ENCODE data around the gene TFDP2.
"Not testable (repeated sequence)": the region's sequence is repeated elsewhere in the genome, so short reads cannot be mapped to it uniquely, and the experiment has no call there.

The TFDP2 gene

DNA sequence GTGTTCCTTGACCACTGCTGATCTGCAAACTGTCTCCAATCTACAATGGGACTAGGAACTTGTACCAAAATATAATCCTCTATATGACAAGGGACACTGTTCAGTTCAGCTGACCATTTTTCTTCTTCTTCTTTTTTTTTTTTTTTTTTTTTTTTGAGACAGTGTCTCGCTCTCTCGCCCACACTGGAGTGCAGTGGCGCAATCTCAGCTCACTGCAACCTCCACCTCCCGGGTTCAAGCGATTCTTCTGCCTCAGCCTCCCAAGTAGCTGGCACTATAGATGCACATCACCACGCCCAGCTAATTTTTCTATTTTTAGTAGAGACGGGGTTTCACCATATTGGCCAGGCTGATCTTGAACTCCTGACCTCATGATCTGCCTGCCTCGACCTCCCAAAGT lies 174.6 kb downstream of the TFDP2 start:
- H3K4ac ChIP-seq (ENCODE audit: low read length); H3K9me3 ChIP-seq (replicated peaks in 1 of 2; ENCODE audit: control insufficient read depth in 2 of 2, insufficient read depth in 1 of 2, low read depth in 1 of 2, low read length in 2 of 2): not testable (repeated sequence)

DNA sequence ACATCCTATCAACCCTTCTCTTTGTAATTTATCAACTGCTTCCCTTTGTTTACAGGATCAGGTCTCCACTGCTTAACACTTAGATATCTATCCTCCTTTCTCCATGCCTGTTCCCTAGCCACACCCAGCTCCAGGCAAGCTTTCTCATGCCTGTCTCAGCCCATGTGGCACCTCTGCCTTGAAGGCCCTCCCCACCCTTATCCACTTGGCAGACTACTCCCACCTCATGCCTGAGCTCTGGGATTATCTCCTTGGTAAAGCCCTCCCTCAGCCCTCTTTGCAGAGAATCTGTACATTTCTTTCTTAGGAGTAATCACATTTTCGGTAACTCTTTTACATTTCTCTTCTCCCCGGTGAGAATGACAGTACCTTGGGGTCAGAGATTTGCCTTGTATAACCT lies 176.9 kb downstream of the TFDP2 start:
- Histone ChIP-seq H3K23ac (ENCODE audit: low read depth, low read length, poor library complexity) (no peak overlapping the region), H2BK15ac (ENCODE audit: low read length) (no peak overlapping the region), H3K9ac (ENCODE audit: low read depth, low read length, poor library complexity) (no peak overlapping the region), H3K18ac (ENCODE audit: low read length) (no peak overlapping the region), H3K14ac (ENCODE audit: low read length) (no peak overlapping the region), H3K4me3 (ENCODE audit: low read length in 2 of 2) (no peak overlapping the region), H2BK12ac (ENCODE audit: low read length) (no peak overlapping the region), H3K4ac (ENCODE audit: low read length) (no peak overlapping the region), H3K27ac (replicated peaks; ENCODE audit: low read length) (no peak overlapping the region), H3K27me3 (ENCODE audit: control insufficient read depth in 3 of 3, insufficient read depth in 3 of 3, low read depth in 1 of 3, low read length in 3 of 3) (no peaks in the 10 kb centered on the region), H3K36me3 (replicated peaks in 1 of 2; ENCODE audit: control insufficient read depth in 2 of 2, insufficient read depth in 2 of 2, low read length in 2 of 2) (peaks cover 13 to 77% of the 10 kb centered on the region in 2 donors), H3K9me3 (replicated peaks in 1 of 2; ENCODE audit: control insufficient read depth in 2 of 2, insufficient read depth in 1 of 2, low read depth in 1 of 2, low read length in 2 of 2) (peaks cover 0 to 2% of the 10 kb centered on the region in 2 donors), H3K4me1 (ENCODE audit: control insufficient read depth in 2 of 2, insufficient read depth in 1 of 2, low read depth in 1 of 2, low read length in 2 of 2) (no peaks in the 10 kb centered on the region), H2AK5ac (ENCODE audit: low read depth, low read length) (no peak overlapping the region), H2AFZ (ENCODE audit: low read length) (no peak overlapping the region), H3K79me1 (ENCODE audit: low read depth, low read length) (no peaks in the 10 kb centered on the region), H4K91ac (ENCODE audit: low read depth, low read length, poor library complexity) (no peak overlapping the region), H2BK120ac (ENCODE audit: low read depth, low read length) (no peak overlapping the region), H4K8ac (ENCODE audit: low read depth, low read length) (no peak overlapping the region), H2BK5ac (ENCODE audit: low read length) (no peak overlapping the region), H3K4me2 (ENCODE audit: insufficient read depth, low read length, poor library complexity, severe bottlenecking) (no peak overlapping the region)
- DNase-seq (ENCODE audit: low spot score), result no peak
- WGBS, 2 donors (ENCODE audit: extremely low coverage in 2 of 2, insufficient read length in 2 of 2, insufficient replicate concordance in 1 of 2), result no CpG with 5 or more reads among the region's 2 CpGs

More for the DNA sequence above, 174.6 kb downstream of the TFDP2 start:
- not testable (repeated sequence) for H3K4me3 ChIP-seq (ENCODE audit: low read length in 2 of 2); H2BK15ac ChIP-seq (ENCODE audit: low read length); H2AK5ac ChIP-seq (ENCODE audit: low read depth, low read length); H2BK120ac ChIP-seq (ENCODE audit: low read depth, low read length); H3K79me1 ChIP-seq (ENCODE audit: low read depth, low read length); H3K27ac ChIP-seq (replicated peaks; ENCODE audit: low read length); H3K14ac ChIP-seq (ENCODE audit: low read length); H4K8ac ChIP-seq (ENCODE audit: low read depth, low read length); H3K27me3 ChIP-seq (ENCODE audit: control insufficient read depth in 3 of 3, insufficient read depth in 3 of 3, low read depth in 1 of 3, low read length in 3 of 3); H2BK12ac ChIP-seq (ENCODE audit: low read length); H3K23ac ChIP-seq (ENCODE audit: low read depth, low read length, poor library complexity); H3K4me2 ChIP-seq (ENCODE audit: insufficient read depth, low read length, poor library complexity, severe bottlenecking); H3K4me1 ChIP-seq (ENCODE audit: control insufficient read depth in 2 of 2, insufficient read depth in 1 of 2, low read depth in 1 of 2, low read length in 2 of 2); DNase-seq (ENCODE audit: low spot score); H3K9ac ChIP-seq (ENCODE audit: low read depth, low read length, poor library complexity); H3K18ac ChIP-seq (ENCODE audit: low read length); H2BK5ac ChIP-seq (ENCODE audit: low read length); H4K91ac ChIP-seq (ENCODE audit: low read depth, low read length, poor library complexity); H2AFZ ChIP-seq (ENCODE audit: low read length)
- H3K36me3 ChIP-seq (replicated peaks in 1 of 2; ENCODE audit: control insufficient read depth in 2 of 2, insufficient read depth in 2 of 2, low read length in 2 of 2), result peaks cover 7 to 88% of the 10 kb centered on the region in 2 donors
- no CpG with 5 or more reads among the region's 8 CpGs for WGBS, 2 donors (ENCODE audit: extremely low coverage in 2 of 2, insufficient read length in 2 of 2, insufficient replicate concordance in 1 of 2)

DNA sequence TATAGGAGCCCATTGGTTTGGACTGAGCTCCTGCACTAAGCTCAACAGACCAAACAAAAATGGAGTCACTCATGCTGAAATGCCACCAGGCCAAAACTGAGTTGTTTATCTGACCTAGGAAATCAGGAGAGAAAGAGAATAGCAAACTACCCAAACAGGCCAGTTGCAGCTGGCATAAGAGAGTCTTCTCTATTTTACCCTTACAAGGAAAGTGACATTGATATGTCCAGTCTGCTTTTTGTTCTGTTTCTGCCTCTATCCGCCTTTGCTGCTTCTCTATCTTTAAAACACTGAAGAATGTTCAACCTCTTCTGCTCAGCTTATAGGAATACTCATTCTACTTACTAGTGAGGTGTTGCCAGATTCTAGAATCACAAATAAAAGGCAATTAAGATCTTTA lies 177.8 kb downstream of the TFDP2 start:
- no peak overlapping the region for H4K8ac ChIP-seq (ENCODE audit: low read depth, low read length)
- H2BK12ac ChIP-seq (ENCODE audit: low read length), result no peak overlapping the region
- H3K36me3 ChIP-seq (replicated peaks in 1 of 2; ENCODE audit: control insufficient read depth in 2 of 2, insufficient read depth in 2 of 2, low read length in 2 of 2), result peaks cover 13 to 77% of the 10 kb centered on the region in 2 donors
- WGBS, 2 donors (ENCODE audit: extremely low coverage in 2 of 2, insufficient read length in 2 of 2, insufficient replicate concordance in 1 of 2), result no CpG with 5 or more reads among the region's 1 CpG
- H3K9me3 ChIP-seq (replicated peaks in 1 of 2; ENCODE audit: control insufficient read depth in 2 of 2, insufficient read depth in 1 of 2, low read depth in 1 of 2, low read length in 2 of 2), result peaks cover 0 to 2% of the 10 kb centered on the region in 2 donors
- no peak overlapping the region for H3K18ac ChIP-seq (ENCODE audit: low read length)
- H2AK5ac ChIP-seq (ENCODE audit: low read depth, low read length), result no peak overlapping the region
- H3K14ac ChIP-seq (ENCODE audit: low read length), result no peak overlapping the region
- no peak overlapping the region for H2BK5ac ChIP-seq (ENCODE audit: low read length)
- no peak overlapping the region for H2AFZ ChIP-seq (ENCODE audit: low read length)
- no peak overlapping the region for H2BK15ac ChIP-seq (ENCODE audit: low read length)
- no peak for DNase-seq (ENCODE audit: low spot score)
- H4K91ac ChIP-seq (ENCODE audit: low read depth, low read length, poor library complexity), result no peak overlapping the region
- no peak overlapping the region for H3K9ac ChIP-seq (ENCODE audit: low read depth, low read length, poor library complexity)
- H3K4me3 ChIP-seq (ENCODE audit: low read length in 2 of 2), result no peak overlapping the region
- no peaks in the 10 kb centered on the region for H3K4me1 ChIP-seq (ENCODE audit: control insufficient read depth in 2 of 2, insufficient read depth in 1 of 2, low read depth in 1 of 2, low read length in 2 of 2)
- no peak overlapping the region for H3K4me2 ChIP-seq (ENCODE audit: insufficient read depth, low read length, poor library complexity, severe bottlenecking)
- no peaks in the 10 kb centered on the region for H3K27me3 ChIP-seq (ENCODE audit: control insufficient read depth in 3 of 3, insufficient read depth in 3 of 3, low read depth in 1 of 3, low read length in 3 of 3)
- no peak overlapping the region for H3K23ac ChIP-seq (ENCODE audit: low read depth, low read length, poor library complexity)
- H3K27ac ChIP-seq (replicated peaks; ENCODE audit: low read length), result no peak overlapping the region
- no peaks in the 10 kb centered on the region for H3K79me1 ChIP-seq (ENCODE audit: low read depth, low read length)
- H3K4ac ChIP-seq (ENCODE audit: low read length), result no peak overlapping the region
- H2BK120ac ChIP-seq (ENCODE audit: low read depth, low read length), result no peak overlapping the region

DNA sequence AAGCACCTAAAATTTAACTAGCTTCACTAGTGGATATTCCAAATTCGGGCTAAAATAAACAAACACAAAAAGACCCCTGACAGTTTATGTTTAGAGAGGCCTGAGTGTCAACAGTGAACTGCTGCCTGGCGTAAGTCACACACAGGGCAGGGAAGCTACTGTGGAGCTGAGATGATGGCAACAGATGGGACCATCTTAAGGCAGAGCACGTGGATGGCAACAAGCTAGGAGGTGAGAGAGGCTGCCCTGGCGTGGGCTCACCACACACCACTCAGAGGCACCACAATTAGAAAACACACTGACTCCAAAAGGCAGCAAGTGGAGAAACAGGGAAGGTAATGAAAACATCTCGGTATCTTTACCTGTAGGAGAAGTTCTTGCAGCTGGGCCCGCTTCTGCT lies 179.6 kb downstream of the TFDP2 start:
- Histone ChIP-seq H2AK5ac (ENCODE audit: low read depth, low read length) (no peak overlapping the region), H3K14ac (ENCODE audit: low read length) (no peak overlapping the region), H3K9ac (ENCODE audit: low read depth, low read length, poor library complexity) (no peak overlapping the region), H3K79me1 (ENCODE audit: low read depth, low read length) (no peaks in the 10 kb centered on the region), H3K23ac (ENCODE audit: low read depth, low read length, poor library complexity) (no peak overlapping the region), H2AFZ (ENCODE audit: low read length) (no peak overlapping the region), H3K9me3 (replicated peaks in 1 of 2; ENCODE audit: control insufficient read depth in 2 of 2, insufficient read depth in 1 of 2, low read depth in 1 of 2, low read length in 2 of 2) (peaks cover 0 to 2% of the 10 kb centered on the region in 2 donors), H4K8ac (ENCODE audit: low read depth, low read length) (no peak overlapping the region), H2BK120ac (ENCODE audit: low read depth, low read length) (no peak overlapping the region), H3K4ac (ENCODE audit: low read length) (no peak overlapping the region), H3K4me1 (ENCODE audit: control insufficient read depth in 2 of 2, insufficient read depth in 1 of 2, low read depth in 1 of 2, low read length in 2 of 2) (no peaks in the 10 kb centered on the region), H2BK15ac (ENCODE audit: low read length) (no peak overlapping the region), H2BK12ac (ENCODE audit: low read length) (no peak overlapping the region), H2BK5ac (ENCODE audit: low read length) (no peak overlapping the region), H3K27me3 (ENCODE audit: control insufficient read depth in 3 of 3, insufficient read depth in 3 of 3, low read depth in 1 of 3, low read length in 3 of 3) (no peaks in the 10 kb centered on the region), H3K18ac (ENCODE audit: low read length) (no peak overlapping the region), H3K4me3 (ENCODE audit: low read length in 2 of 2) (no peak overlapping the region), H3K27ac (replicated peaks; ENCODE audit: low read length) (no peak overlapping the region), H3K36me3 (replicated peaks in 1 of 2; ENCODE audit: control insufficient read depth in 2 of 2, insufficient read depth in 2 of 2, low read length in 2 of 2) (peaks cover 12 to 73% of the 10 kb centered on the region in 2 donors), H3K4me2 (ENCODE audit: insufficient read depth, low read length, poor library complexity, severe bottlenecking) (no peak overlapping the region), H4K91ac (ENCODE audit: low read depth, low read length, poor library complexity) (no peak overlapping the region)
- DNase-seq (ENCODE audit: low spot score), result no peak
- WGBS, 2 donors (ENCODE audit: extremely low coverage in 2 of 2, insufficient read length in 2 of 2, insufficient replicate concordance in 1 of 2), result no CpG with 5 or more reads among the region's 6 CpGs
